HL-60 (cell line): ENCODE data around the gene PALLD.

Experiments
- CTCF ChIP-seq: IDR thresholded peaks from one replicate; pipeline ENCODE4 v1.5.1; 2011; ENCODE audit warnings: low read length, control low read depth, inconsistent platforms; ENCODE audit not compliant: insufficient read depth
- POLR2AphosphoS5 ChIP-seq: IDR thresholded peaks from 2 replicates; pipeline ENCODE4 v1.6.1; 2012; ENCODE audit warnings: low read depth

GRCh38 chr4:168666531-168666930 lies 169.7 kb downstream of the PALLD start:
- TF ChIP-seq POLR2AphosphoS5 (no peak), CTCF (no peak)
